DMS 273 (cell line): Measurements from ENCODE around the gene TOGARAM1.
A peak's percentile ranks its signal among the peaks of the same experiment; 100 is the strongest.

Experiments
- DNase-seq: peaks from one replicate; lab custom pipeline; 2025; ENCODE audit not compliant: unreplicated experiment; lab: John Stamatoyannopoulos, UW

TOGARAM1 gene

GRCh38 chr14:45083976-45084722, 122.2 kb downstream of the TOGARAM1 start, which contains the start of gene PRPF39:
Gene PRPF39, plus strand, starts transcription at chr14:45084116. Its CDS starts 11,124 bp downstream, at chr14:45095240.
- peak; percentile 97 for DNase-seq

GRCh38 chr14:45084946-45085346, 123.0 kb downstream of the TOGARAM1 start:
- peak; percentile 34 for DNase-seq

- no peak for DNase-seq
These were observed 127.8 kb downstream of the TOGARAM1 start for GRCh38 chr14:45089813-45090212.

- DNase-seq = no peak
These were observed 129.7 kb downstream of the TOGARAM1 start for GRCh38 chr14:45091710-45092109.

GRCh38 chr14:45094275-45094674, 132.3 kb downstream of the TOGARAM1 start:
- DNase-seq = no peak

- DNase-seq = no peak
These were observed 133.2 kb downstream of the TOGARAM1 start for GRCh38 chr14:45095143-45095542.

- DNase-seq = no peak
These were observed 134.2 kb downstream of the TOGARAM1 start for GRCh38 chr14:45096218-45096617.

- no peak for DNase-seq
These were observed 141.8 kb downstream of the TOGARAM1 start for GRCh38 chr14:45103806-45104205.

- DNase-seq = no peak
These were observed 142.6 kb downstream of the TOGARAM1 start for GRCh38 chr14:45104561-45104960.

GRCh38 chr14:45112896-45113781, 151.1 kb downstream of the TOGARAM1 start:
- peak; percentile 9 for DNase-seq

GRCh38 chr14:45114327-45114726, 152.3 kb downstream of the TOGARAM1 start:
- no peak for DNase-seq

- no peak for DNase-seq
These were observed 156.6 kb downstream of the TOGARAM1 start for GRCh38 chr14:45118594-45118993.

- DNase-seq = no peak
These were observed 158.1 kb downstream of the TOGARAM1 start for GRCh38 chr14:45120096-45120495.

- no peak for DNase-seq
These were observed 161.3 kb downstream of the TOGARAM1 start for GRCh38 chr14:45123271-45123670.
